GM18502 (cell line): ENCODE data around the gene PSMA6.

ENCODE experiments used
- ATAC-seq: cut with Tn5 transposase; IDR thresholded peaks from one replicate; pipeline ENCODE4 v1.9.1; 2021; ENCODE audit warnings: mild to moderate bottlenecking; ENCODE audit not compliant: unreplicated experiment, poor library complexity

PSMA6 gene

GRCh38 chr14:35362911-35363374 lies 70.8 kb downstream of the PSMA6 start:
- no peak for ATAC-seq

- ATAC-seq: peak; percentile 55
Observed at GRCh38 chr14:35365130-35366055, 73.2 kb downstream of the PSMA6 start.

- ATAC-seq: no peak
Observed at GRCh38 chr14:35366056-35366451, 73.9 kb downstream of the PSMA6 start.

- no peak for ATAC-seq
Observed at GRCh38 chr14:35366521-35366976, 74.4 kb downstream of the PSMA6 start.

GRCh38 chr14:35367056-35367372 lies 74.8 kb downstream of the PSMA6 start:
- ATAC-seq: no peak
